Measurements from ENCODE around the gene GOLPH3L. TPM values are rescaled to one million over a fixed set of nuclear protein-coding genes. Genes with fewer than 3 reads are reported as not detected.
A peak's percentile ranks its signal among the peaks of the same experiment; 100 is the strongest.
"Not testable (repeated sequence)": the region's sequence is repeated elsewhere in the genome, so short reads cannot be mapped to it uniquely, and the experiment has no call there.

Gene GOLPH3L
- total RNA-seq, 1 donor from 2014 or later: 10.2 TPM

GRCh38 chr1:150660584-150660983 lies 36.4 kb downstream of the GOLPH3L start:
- DNase-seq (ENCODE audit: low spot score) (no peak), ATAC-seq (no peak)

DNA sequence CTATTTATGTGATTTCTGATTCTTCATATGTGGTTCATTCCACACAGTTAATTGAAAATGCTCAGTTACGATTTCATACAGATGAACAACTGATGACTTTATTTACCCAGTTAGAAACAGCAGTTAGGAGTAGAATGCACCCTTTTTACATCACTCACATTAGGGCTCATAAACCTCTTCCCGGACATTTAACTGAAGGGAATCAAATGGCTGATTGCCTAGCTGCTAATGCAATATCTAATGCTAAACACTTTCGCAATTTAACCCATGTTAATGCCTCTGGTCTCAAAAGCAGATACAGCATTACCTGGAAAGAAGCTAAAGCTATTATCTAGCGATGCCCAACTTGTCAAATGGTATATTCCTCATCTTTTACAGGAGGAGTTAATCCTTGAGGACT lies 39.9 kb downstream of the GOLPH3L start:
- not testable (repeated sequence) for DNase-seq (ENCODE audit: low spot score); ATAC-seq

DNA sequence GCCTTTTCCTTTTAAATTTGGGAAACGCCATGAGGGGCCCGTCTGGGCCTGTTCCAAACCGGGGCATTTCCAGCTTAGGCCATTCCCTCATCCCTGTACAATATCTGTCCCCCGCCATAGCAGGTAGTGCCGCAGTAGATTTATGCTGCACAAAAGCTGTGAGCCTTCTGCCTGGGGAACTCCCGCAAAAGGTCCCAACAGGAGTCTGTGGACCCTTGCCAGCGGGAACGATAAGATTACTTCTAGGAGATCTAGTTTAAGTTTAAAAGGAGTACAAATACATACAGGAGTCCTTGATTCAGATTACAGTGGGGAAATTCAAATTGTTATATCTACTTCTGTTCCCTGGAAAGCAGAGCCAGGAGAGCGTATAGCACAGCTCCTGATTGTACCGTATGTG lies 42.3 kb downstream of the GOLPH3L start:
- not testable (repeated sequence) for DNase-seq (ENCODE audit: low spot score); ATAC-seq

DNA sequence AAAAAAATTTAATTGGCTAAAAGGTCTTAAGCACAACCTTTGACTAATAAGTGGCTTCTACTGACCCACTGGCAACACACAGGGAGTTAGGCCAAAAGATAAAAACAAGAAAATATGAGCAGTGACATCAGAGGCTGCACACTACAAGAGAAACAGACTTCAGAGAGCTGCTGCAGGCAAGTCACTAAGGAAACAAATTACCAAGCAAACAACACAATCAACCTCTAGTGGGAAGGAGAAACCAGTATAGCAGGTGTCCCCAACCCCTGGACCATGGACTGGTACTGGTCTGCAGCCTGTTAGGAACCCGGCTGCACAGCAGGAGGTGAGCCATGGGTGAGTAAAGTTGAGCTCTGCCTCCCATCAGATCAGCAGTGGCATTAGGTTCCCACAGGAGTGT lies 46.8 kb downstream of the GOLPH3L start:
- ATAC-seq: peak; percentile 19
- no peak for DNase-seq (ENCODE audit: low spot score)

DNA sequence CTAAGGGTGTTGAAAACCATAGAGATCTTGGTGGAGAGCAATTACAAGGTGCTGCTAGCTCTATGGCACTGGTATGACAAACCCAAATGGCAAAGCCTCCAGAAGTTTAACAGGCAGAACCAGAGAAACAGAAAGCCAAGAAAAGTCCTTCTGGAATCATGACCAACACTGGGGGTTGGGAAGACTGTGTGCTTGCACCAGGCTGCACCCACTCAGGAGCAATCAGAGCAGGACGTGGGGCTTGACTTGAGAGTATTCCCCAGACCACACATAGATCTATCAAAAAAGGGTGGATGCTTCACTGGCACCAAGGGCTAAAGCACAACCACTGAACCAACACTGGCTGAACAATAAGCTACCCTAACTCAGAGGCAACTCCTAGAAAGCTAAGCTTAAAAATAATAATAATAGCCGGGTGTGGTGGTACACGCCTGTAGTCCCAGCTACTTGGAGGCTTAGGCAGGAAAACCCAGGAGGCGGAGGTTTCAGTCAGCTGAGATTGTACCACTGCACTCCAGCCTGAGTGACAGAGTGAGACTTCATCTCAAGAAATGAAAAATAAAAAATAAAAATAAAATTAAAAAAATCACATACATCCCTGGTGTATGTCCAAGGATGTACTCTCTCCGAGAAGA lies 47.4 kb downstream of the GOLPH3L start:
- no peak for ATAC-seq
- DNase-seq (ENCODE audit: low spot score): no peak

DNA sequence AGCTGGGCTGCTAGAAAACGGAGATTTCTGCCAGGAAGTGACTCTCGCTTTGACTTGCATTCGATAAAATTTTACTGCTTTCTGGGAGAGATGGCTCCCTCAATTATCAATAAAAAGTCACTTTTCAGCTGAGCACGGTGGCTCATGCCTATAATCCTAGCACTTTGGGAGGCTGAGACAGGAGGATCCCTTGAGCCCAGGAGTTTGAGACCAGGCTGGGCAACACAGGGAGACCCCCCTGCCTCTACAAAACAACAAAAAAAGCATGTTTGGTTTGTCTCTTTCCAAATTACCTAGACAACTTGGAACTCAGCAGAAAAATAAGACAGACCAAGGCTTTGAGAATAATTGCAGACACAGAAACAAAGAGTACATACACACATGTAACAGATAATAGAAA lies 54.7 kb downstream of the GOLPH3L start:
- no peak for ATAC-seq
- DNase-seq (ENCODE audit: low spot score): no peak

GRCh38 chr1:150641126-150641815 lies 55.7 kb downstream of the GOLPH3L start:
- ATAC-seq; DNase-seq (ENCODE audit: low spot score): not testable (repeated sequence)

- ATAC-seq: peak; percentile 44
- not testable (repeated sequence) for DNase-seq (ENCODE audit: low spot score)
Observed at GRCh38 chr1:150638430-150638829, 58.5 kb downstream of the GOLPH3L start.

DNA sequence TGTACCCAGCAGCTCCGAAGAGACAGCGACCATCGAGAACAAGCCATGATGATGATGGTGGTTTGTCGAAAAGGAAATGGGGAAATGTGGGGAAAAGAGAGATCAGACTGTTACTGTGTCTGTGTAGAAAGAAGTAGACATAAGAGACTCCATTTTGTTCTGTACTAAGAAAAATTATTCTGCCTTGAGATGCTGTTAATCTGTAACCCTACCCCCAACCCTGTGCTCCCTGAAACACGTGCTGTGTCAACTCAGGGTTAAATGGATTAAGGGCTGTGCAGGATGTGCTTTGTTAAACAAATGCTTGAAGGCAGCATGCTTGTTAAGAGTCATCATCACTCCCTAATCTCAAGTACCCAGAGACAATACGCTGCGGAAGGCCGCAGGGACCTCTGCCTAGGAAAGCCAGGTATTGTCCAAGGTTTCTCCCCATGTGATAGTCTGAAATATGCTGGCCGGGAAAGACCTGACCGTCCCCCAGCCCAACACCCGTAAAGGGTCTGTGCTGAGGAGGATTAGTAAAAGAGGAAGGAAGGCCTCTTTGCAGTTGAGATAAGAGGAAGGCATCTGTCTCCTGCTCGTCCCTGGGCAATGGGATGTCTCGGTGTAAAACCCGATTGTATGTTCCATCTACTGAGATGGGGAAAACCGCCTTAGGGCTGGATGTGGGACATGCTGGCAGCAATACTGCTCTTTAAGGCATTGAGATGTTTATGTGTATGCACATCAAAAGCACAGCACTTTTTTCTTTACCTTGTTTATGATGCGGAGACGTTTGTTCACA lies 61.9 kb downstream of the GOLPH3L start:
- DNase-seq (ENCODE audit: low spot score); ATAC-seq: not testable (repeated sequence)

DNA sequence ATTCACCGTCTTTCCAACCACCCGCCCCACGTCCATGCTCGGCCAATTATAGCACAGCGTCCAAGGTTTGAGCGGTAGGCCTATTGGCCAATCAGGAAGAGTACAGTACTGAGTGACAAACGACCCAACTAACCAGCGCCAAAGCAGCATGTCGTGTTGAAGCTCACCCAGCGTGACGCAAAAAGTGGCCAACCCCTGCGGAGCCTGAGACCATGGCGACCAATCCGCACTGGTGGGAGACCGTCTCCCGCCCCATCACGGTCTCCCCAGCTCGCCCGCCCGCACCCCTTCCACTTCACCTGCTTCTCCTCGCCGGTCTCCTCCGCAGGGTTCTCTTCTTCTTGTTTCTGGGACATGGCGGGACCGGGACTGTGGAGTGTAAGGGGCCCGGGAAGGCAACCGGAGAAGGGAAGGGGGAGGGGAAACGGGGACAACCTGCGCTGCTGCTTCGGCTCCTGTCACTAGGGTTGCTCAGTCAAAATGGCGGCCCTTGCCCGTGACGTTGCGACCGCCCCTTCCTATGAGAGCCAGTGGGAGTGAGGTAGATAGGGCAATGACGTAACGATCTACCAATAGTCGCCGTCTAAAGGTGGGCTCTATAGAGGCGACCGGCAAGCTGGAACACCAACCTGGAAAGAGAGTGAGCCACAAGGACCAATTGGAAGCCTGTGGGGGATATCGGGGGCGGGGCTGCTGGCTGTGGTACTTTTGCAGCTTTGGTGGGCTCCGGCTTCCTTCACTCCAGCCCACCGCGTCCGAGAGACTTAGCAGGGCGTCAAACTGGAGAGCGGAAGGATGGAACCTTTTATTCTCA lies 67.6 kb downstream of the GOLPH3L start, which contains the start of gene ENSA:
Gene ENSA (minus strand): TSS at position 498 of the 814 bp plus-strand sequence. CDS start 142 bp downstream, at position 356.
- ATAC-seq: peak; percentile 91
- peak; percentile 98 for DNase-seq (ENCODE audit: low spot score)

DNA sequence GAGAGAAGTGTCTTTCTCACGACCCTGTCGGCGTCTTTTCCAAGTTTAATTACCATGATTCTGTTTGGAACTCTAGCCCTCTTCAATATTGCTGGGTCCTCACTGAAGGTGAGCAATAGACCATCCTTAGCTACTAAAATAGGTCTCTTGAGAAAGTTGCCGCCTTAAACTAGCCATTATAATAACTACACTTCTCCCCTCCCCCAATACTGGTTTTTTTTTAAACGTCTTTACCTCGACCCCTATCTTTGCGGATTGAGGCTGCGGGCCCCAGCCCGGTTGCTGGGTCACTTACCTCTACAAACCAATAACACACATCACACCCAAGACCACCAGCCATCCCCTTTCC lies 68.2 kb downstream of the GOLPH3L start:
- ATAC-seq (peak; percentile 1), DNase-seq (ENCODE audit: low spot score) (no peak)

DNA sequence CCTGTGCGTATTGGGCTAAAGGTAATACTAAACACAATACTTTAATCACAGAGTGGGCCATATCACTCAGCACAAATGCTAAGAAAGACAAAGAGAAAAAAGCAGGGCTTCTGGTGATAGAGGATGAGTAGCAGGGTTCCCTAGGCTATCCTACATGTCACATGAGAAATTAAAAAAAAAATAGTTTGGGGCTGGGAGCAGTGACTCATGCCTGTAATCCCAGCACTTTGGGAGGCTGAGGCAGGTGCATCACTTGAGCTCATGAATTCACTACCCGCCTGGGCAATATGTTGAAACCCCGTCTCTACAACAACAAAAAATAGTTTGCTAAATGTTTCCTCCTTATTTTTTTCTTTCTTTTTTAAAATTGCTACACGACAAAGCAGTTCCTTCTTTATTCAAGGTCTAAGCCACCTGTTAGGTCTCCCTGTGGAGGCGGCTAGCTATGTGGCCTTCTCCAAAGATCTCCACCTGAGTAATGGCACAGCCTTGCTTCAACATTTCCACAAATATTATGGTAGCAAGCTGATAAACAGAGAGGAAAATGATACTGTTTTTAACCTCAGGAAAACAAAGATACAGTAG lies 69.0 kb downstream of the GOLPH3L start:
- ATAC-seq (no peak), DNase-seq (ENCODE audit: low spot score) (no peak)

GRCh38 chr1:150626150-150626549 lies 70.8 kb downstream of the GOLPH3L start:
- no peak for ATAC-seq
- no peak for DNase-seq (ENCODE audit: low spot score)

GRCh38 chr1:150624546-150624945 lies 72.4 kb downstream of the GOLPH3L start:
- not testable (repeated sequence) for ATAC-seq; DNase-seq (ENCODE audit: low spot score)

- not testable (repeated sequence) for ATAC-seq; DNase-seq (ENCODE audit: low spot score)
Observed at GRCh38 chr1:150624134-150624533, 72.8 kb downstream of the GOLPH3L start.

DNA sequence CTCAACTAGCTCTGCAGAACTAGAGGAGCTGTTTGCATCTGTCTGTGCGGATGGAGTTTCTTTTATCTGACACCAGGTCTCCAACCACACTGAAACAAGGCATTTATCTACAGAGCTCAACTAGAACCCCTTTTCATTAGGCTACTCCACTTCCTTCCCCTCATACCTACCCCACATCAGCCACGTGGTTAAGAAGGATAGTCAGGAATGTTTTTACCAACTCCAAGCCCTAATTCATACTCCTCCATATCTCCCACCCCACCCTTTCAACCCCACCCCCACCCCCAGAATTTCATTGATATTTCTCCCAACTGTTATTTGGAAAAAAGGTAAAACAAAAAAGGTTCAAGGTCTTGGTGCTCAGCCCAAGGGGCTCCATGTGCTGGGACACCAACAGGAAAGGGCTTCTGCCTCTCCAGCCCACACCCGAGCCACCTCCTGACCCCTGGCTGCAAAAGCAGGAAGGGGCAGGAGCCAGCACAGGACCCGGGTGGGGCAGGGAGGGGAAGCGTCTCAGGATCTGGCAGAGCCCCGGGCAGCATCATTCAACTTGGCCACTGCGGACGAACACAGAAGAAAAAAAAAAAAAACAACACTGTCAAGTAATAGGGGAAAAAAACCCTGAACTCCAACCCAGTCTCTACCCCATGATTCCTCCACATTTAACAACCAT lies 74.5 kb downstream of the GOLPH3L start:
- DNase-seq (ENCODE audit: low spot score) (no peak), ATAC-seq (no peak)

DNA sequence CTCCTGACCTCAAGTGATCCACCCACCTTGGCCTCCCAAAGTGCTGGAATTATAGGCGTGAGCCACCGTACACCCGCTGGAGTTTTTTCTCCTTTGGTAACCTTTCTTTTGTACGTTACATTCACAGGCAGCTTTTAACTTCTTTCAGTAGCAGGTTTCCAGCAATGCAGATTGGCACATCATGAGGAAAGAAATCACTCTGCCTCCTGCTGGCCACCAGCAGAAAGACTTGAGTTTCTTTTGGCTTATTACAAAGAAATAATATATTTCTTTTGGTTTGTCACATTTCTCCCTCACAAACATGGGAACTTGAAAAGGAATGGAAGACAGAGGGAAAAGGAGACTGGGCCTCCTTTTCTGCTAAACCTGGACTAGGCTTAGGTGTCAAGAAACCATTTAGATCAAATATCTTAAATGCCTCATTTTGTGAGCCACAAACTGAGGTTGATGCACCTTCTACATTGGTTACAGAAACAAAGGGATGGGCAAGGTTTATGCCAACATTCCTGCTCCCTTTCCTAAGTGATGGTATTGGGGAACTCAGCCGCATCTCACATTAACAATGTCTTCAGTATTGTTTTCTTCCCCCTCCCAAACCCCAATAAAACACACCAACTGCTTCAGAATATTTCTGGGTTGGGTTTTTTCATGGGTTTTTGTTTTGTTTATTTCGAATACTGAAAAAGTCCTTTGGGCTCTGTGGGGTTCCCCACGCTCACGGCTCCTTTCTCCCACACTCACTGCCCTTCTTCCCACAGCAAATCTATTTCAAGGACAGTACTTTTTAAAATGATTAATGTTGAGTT lies 75.3 kb downstream of the GOLPH3L start:
- no peak for DNase-seq (ENCODE audit: low spot score)
- peak; percentile 78 for ATAC-seq

- DNase-seq (ENCODE audit: low spot score) (no peak), ATAC-seq (no peak)
Observed at GRCh38 chr1:150620919-150621318, 76.0 kb downstream of the GOLPH3L start.
